Right renal cortex interstitium (tissue), 3 donors: ENCODE data around the gene BRME1. TPM values are rescaled to one million over a fixed set of nuclear protein-coding genes. Genes with fewer than 3 reads are reported as not detected.
"Not testable (repeated sequence)": the region's sequence is repeated elsewhere in the genome, so short reads cannot be mapped to it uniquely, and the experiment has no call there.

ENCODE experiments used
- DNase-seq, 3 donors: peaks; one replicate each; pipeline ENCODE4 v3.0.0-alpha.2; 2013; ENCODE audit warnings: low read depth in 3 of 3, low spot score in 2 of 3
- polyA plus RNA-seq, 3 donors: library from polyadenylated mRNA; unstranded; fragments of 120-200 nt; gene quantifications; one replicate each; pipeline ENCODE4 v1.2.1, GENCODE V29; 2013; ENCODE audit not compliant: insufficient read length in 3 of 3

The BRME1 gene
- polyA plus RNA-seq, 3 donors, result 4.6 to 4.8 (median 4.7) TPM

- no peak for DNase-seq
Observed at GRCh38 chr19:13929340-13929739, 23.4 kb upstream of the BRME1 start.

GRCh38 chr19:13926715-13927114 is 20.8 kb upstream of the BRME1 start:
- DNase-seq, result no peak

DNA sequence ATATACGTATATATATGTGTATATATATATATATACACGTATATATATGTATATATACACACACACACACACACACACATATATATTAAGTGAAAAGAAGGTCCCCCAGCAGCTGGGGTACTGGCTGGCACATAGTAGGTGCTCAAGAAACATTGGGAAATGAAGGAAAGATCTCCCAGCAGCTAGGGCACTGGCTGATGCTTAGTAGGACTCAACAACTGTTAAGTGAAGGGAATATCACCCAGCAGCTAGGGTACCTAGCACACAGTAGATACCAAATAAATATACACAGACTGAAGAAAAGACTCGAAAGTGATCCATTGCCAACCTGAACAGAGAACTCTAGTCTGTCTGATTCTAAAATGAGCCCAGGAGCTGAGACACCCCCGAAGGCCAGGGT is 20.1 kb upstream of the BRME1 start:
- no peak for DNase-seq

- no peak for DNase-seq
Observed at GRCh38 chr19:13923194-13923987, 17.5 kb upstream of the BRME1 start.

DNA sequence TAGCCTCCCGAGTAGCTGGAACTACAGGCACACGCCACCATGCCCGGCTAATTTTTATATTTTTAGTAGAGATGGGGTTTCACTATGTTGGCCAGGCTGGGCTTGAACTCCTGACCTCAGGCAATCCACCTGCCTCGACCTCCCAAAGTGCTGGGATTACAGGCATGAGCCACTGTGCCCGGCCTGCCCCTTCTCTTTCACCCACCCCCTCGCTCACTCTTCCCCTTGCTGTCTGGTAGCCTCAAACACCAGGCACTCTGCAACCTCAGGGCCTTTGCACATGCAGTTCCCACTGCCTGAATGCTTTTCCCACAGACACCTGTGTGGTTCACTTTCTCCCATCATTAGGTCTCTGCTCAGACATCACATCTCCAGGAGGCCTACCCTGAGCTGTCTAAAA is 16.2 kb upstream of the BRME1 start:
- DNase-seq, result not testable (repeated sequence)

DNA sequence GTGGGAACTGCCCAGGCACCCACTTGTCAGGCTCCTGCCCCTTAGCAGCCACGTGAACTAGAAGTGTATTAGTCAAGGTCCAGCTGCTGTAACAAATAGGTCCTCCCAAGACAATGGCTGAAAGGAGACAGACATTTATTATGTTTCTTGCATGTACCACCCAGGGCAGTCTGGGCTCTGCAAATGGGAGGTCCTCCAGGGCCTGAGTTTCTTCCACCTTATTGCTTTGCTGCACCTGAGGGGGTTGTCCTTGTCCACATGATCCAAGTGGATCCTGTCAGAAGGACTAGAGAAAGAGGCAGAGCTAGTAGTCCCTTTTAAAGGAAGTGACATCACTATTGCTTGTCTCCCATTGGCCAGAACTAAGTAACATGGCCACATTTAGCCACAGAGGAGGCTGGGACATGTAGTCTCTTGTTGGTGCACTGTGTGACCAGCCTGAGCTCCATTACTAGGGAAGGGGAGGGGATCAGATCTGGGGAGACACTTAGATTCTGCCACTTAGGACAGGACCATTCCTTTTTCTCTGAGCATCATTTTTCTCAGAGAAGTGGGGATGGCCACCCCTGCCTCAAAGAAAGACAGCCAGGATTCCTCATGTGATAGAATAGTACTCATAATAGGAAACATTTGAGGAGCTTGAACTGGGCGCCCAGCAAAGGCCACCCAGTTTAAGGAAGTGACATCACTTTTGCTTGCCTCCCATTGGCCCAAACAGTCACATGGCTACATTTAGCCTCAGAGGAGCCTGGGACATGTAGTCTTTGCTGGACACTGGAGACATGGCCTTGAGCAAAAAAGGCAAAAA is 15.2 kb upstream of the BRME1 start:
- DNase-seq, result no peak

- no peak for DNase-seq
Observed at GRCh38 chr19:13920524-13920923, 14.6 kb upstream of the BRME1 start.

- no peak for DNase-seq
Observed at GRCh38 chr19:13918726-13919411, 13.0 kb upstream of the BRME1 start.

DNA sequence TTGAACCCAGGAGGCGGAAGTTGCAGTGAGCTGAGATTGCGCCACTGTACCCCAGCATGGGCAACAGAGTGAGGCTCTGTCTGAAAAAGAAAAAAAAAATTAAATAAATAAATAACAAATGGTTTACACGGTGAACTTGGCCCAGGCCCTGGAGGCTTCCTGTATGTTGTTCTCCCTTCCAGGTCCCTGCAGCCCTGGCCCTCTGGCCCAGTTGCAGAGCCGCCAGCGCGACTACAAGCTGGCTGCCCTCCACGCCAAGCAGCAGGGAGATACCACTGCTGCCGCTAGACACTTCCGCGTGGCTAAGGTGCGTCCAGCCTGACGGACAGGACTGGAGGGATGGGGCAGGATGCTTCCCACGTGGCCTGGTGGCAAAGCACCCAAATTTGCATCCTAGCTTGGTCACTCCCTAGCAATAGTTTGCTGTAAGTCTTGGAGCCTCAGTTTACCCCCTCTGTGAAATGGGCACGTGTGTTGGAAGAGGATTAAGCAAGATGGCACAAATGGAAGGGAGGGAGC is 12.0 kb upstream of the BRME1 start:
- no peak for DNase-seq

GRCh38 chr19:13914777-13915176 is 8.9 kb upstream of the BRME1 start:
- no peak for DNase-seq

GRCh38 chr19:13913352-13913751 is 7.4 kb upstream of the BRME1 start:
- no peak for DNase-seq

GRCh38 chr19:13909430-13909829 is 3.5 kb upstream of the BRME1 start:
- DNase-seq, result no peak

DNA sequence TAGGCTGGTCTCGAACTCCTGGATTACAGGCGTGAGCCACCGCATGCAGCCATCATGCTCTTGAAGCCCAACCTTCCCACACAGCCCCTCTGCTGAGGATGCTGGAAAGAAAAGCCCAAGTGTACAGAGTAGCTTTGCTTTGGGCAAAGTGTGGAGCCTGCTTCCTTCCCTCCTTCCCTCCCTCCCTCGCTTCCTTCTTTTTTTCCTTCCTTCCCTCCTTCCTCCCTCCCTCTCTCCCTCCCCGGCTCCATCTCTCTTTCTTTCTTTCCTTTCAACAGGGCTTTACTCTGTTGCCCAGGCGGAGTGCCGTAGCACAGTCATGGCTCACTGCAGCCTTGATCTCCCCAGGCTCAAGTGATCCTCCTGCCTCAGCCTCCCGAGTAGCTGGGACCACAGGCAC is 2.8 kb upstream of the BRME1 start:
- DNase-seq, result no peak

GRCh38 chr19:13906910-13907309 is 993 bp upstream of the BRME1 start:
- DNase-seq, result no peak

DNA sequence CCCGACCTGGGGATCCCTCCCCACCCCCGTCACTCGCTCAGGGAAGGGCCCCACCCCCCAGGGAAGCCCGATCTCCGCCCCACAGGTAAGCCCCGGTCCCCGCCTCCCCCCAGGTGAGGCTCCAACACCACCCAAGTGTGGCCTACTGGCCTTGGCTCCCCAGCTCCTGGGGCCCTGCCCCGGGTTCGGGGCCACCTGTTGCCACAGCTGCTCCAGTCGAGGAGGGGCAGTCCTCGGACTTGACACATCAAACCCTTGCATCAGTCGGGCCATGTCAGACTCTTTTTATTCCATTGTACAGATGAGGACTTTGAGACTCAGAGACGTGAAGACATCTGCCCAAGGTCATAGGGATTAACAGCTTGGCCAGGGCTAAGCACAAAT is 596 bp upstream of the BRME1 start:
- DNase-seq, result no peak

DNA sequence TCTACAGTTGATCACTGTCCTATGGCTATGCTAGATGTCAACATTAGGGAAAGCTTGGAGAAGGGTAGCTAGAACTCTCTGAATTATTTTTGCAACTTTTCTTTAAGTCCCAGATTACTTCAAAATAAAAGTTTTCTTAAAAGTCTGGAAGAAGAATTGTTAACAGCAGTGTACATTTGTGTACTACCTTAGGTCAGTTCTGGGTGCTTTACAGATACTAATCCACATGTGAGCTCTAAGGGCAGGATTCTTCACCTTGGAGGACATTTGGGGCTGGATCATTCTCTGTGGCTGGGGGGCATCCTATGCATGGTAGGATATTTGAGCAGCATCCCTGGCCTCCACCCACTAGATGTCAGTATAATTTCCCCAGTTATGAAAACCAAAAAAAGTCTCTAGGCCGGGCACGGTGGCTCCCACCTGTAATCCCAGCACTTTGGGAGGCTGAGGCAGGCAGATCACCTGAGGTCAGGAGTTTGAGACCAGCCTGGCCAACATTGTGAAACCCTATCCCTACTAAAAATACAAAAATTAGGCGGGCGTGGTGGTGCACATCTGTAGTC is 2.8 kb downstream of the BRME1 start:
- no peak for DNase-seq

DNA sequence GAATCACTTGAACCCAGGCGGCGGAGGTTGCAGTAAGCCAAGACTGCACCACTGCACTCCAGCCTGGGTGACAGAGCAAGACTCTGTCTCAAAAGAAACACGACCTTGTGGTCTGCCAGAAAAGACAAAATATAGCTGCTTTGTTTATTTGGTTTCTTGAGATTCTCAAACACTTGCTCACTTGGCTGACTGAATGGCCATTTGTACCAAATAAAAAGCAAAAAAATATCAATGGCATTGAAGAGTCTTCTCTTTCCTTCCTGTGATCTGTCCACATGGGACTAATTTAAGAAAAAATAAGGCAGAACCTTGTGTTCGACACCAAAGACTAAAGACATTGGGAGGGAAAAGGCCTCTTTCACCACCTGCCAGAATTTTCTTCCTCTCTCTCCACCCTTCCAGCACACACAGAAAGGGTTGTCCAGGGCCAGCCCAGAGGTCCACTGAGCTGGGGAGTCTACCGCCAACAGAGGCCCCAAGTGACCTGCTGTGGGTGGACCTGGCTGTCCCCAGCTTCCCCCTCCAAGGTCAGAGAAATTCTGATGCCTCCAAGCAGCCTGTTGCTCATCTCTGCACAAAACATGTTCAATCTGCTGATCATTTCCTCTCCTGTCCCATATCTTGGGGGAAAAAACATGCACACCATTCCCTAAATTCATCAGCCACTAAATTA is 5.9 kb downstream of the BRME1 start:
- DNase-seq, result no peak

- no peak for DNase-seq
Observed at GRCh38 chr19:13899393-13899792, 6.5 kb downstream of the BRME1 start.

DNA sequence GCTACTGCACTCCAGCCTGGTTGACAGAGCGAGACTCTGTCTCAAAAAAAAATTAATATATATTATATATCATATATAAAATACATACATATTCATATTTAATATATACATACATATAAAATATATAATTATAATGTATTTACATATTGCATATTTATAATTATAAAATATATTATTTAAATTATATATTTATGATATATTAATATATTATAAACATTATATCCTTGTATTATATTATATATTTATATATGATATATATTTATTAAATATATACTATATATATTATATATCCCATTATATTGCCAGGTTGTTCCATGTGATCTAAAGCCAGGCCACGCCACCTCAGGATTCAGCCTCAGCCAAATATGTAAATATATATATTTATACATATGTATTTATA is 9.7 kb downstream of the BRME1 start:
- no peak for DNase-seq

GRCh38 chr19:13894552-13894951 is 11.4 kb downstream of the BRME1 start:
- DNase-seq, result no peak
